HG03520 (cell line): ENCODE data around the gene TMEM242.

Experiments
- ATAC-seq: cut with Tn5 transposase; IDR thresholded peaks from one replicate; pipeline ENCODE4 v1.9.1; 2021; ENCODE audit warnings: mild to moderate bottlenecking, moderate library complexity; ENCODE audit not compliant: unreplicated experiment

TMEM242 gene

GRCh38 chr6:157290797-157291196 lies 32.5 kb downstream of the TMEM242 start:
- ATAC-seq, result no peak

GRCh38 chr6:157289764-157290163 lies 33.6 kb downstream of the TMEM242 start:
- no peak for ATAC-seq

- ATAC-seq, result no peak
Measured at GRCh38 chr6:157288575-157288974, 34.7 kb downstream of the TMEM242 start.

- no peak for ATAC-seq
Measured at GRCh38 chr6:157287923-157288322, 35.4 kb downstream of the TMEM242 start.

- no peak for ATAC-seq
Measured at GRCh38 chr6:157287247-157287850, 36.0 kb downstream of the TMEM242 start.

GRCh38 chr6:157285422-157285779 lies 37.9 kb downstream of the TMEM242 start:
- ATAC-seq, result no peak

GRCh38 chr6:157284738-157285421 lies 38.4 kb downstream of the TMEM242 start:
- no peak for ATAC-seq

GRCh38 chr6:157283900-157284737 lies 39.2 kb downstream of the TMEM242 start:
- ATAC-seq, result no peak

- no peak for ATAC-seq
Measured at GRCh38 chr6:157283330-157283898, 39.9 kb downstream of the TMEM242 start.

- ATAC-seq, result no peak
Measured at GRCh38 chr6:157282284-157282683, 41.0 kb downstream of the TMEM242 start.

GRCh38 chr6:157281570-157281969 lies 41.7 kb downstream of the TMEM242 start:
- no peak for ATAC-seq

GRCh38 chr6:157280947-157281346 lies 42.4 kb downstream of the TMEM242 start:
- ATAC-seq, result no peak

GRCh38 chr6:157280157-157280556 lies 43.2 kb downstream of the TMEM242 start:
- no peak for ATAC-seq

GRCh38 chr6:157278171-157278570 lies 45.1 kb downstream of the TMEM242 start:
- no peak for ATAC-seq

- no peak for ATAC-seq
Measured at GRCh38 chr6:157276731-157277130, 46.6 kb downstream of the TMEM242 start.

- no peak for ATAC-seq
Measured at GRCh38 chr6:157276134-157276532, 47.2 kb downstream of the TMEM242 start.

- ATAC-seq, result peak; percentile 86
Measured at GRCh38 chr6:157274471-157275226, 48.7 kb downstream of the TMEM242 start.

GRCh38 chr6:157273756-157274470 lies 49.4 kb downstream of the TMEM242 start:
- ATAC-seq, result peak; percentile 27

GRCh38 chr6:157272866-157273755 lies 50.2 kb downstream of the TMEM242 start:
- ATAC-seq, result no peak
